Measurements from ENCODE around the gene MAST3.
"Not testable (repeated sequence)": the region's sequence is repeated elsewhere in the genome, so short reads cannot be mapped to it uniquely, and the experiment has no call there.

Gene MAST3

DNA sequence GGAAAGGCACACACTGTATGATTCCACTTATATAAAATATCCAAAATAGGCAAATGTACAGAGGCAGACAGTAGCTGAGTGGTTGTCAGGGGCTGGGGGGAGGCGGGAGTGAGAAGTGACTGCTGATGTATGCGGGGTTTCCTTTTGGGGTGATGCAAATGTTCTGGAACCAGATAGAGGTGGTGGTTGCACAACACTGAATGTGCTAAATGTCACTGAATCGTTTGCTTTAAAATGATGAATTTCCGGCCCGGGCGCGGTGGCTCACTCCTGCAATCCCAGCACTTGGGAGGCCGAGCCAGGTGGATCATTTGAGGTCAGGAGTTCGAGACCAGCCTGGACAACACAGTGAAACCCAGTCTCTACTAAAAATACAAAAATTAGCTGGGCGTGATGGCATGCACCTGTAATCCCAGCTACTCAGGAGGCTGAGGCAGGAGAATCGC, 8.5 kb upstream of the MAST3 start:
- not testable (repeated sequence) for DNase-seq

DNA sequence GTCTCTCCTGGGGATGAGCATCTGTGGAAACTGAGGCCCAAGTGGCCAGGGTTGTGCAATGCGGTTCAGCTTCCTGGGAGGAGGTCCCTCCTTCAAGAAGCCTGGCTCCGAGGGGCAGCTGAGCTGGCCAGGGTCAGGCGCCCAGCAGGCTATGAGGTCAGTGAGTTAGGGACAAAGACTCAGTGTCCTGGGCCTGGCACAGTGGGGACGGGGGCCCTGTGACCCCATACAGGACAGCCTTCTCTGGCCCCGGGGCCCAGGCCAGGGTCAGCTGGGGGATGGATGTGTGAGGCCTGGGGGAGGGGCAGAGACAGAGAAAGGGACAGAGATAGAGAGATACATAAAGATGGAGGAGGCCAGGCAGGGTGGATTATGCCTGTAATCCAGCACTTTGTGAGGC, 7.9 kb upstream of the MAST3 start:
- peak; percentile 82 to 88 for DNase-seq

DNA sequence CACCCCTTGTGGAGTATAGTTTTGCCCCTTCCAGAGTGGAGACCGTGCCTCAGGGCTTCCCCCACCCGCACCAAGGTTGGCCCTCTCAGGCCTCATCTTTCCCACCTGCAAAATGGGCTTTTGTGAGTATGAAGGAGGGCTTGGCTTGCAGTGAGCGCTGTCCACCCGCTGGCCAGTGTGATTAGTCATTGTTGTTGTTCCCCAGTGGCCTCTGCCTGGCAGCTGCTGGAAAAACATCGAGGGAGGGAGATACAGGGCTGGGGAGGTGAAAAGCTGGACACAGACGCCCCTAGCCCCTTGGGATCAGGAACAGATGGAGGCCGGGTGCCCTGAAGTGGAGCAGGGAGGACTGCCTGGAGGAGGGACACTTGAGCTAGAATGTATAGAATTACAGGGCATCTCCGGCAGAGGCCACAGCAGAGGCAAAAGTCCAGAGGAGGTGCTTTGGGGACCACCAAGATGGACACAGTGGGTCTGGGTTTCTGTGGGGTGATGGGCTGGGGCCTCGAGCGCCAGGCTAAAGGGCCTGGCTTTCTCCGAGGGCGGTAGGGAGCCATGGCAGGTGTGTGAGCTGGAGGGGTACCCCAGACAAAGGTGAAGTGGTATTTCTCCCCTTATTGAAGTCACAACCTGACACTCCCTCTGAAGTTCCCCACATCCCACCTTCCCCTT, 6.9 kb upstream of the MAST3 start:
- DNase-seq, result peak in 1 of 2 donors; percentile 21

DNA sequence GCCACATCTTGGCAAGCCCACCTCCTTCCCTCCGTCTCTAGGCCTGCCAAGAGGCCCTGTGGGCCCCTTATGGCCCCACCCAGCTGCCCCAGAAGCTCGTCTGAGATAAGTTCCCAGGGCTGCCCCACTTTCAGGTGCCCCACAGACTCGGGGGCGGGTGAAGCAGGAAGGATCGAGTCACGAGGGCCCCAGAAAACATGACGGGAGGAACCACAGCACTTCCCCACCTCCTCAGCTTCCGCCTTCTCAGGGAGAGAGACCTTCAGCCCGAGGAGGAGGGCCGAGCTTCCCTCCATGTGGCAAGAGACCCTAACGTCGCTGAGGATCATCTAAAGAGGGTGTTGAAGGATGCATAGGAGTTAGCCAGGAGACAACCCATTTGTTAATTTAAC, 6.4 kb upstream of the MAST3 start:
- no peak for DNase-seq

DNA sequence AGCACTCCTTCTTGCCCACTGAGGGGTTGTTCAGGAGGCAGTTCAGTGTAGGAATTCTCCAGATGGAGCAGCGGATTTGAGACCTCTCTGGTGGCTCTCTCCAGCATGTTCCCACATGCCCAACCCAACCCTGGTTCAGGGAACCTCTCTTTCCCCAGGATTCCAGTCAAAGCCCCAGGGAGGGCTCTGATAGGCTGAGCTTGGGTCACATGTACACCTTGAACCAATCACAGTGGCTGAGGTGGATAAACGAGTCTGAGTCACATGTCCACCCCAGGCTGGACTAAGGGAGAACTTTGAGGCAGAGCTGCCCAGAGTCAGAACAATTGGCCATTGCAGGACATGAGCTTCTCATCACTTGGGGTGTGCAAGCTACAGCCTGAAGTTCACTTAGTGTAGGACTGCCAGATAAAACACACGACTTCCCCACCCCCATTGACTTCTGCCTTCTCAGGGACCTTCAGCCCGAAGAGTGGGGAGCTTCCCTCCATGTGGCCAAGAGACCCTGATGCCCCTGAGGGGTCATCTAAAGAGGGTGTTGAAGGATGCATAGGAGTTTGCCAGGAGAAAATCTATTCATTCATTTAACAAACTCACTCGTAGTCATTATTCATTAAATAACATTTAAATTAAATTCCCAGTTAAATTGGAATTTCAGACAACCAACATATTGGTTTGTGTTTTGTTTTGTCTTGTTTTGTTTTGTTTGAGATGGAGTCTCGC, 4.0 kb upstream of the MAST3 start:
- DNase-seq, result no peak

DNA sequence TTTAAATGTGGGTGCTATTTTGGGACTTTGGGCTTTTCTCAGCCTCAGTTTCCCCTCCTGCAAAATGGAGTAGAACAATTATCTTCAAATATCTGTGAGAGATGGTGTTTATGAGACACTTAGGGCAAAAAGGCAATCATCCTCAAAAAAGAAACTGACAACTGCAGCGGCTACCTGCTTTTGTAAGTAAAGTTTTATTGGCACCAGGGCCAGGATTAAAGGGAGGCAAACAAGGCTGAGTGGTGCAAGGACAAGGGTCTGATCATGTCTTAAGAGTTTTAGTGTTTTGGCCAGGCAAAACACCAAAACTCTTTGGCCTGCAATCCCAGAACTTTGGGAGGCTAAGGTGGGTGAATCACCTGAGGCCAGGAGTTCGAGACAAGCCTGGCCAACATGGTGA, 1.3 kb upstream of the MAST3 start:
- DNase-seq, result no peak

DNA sequence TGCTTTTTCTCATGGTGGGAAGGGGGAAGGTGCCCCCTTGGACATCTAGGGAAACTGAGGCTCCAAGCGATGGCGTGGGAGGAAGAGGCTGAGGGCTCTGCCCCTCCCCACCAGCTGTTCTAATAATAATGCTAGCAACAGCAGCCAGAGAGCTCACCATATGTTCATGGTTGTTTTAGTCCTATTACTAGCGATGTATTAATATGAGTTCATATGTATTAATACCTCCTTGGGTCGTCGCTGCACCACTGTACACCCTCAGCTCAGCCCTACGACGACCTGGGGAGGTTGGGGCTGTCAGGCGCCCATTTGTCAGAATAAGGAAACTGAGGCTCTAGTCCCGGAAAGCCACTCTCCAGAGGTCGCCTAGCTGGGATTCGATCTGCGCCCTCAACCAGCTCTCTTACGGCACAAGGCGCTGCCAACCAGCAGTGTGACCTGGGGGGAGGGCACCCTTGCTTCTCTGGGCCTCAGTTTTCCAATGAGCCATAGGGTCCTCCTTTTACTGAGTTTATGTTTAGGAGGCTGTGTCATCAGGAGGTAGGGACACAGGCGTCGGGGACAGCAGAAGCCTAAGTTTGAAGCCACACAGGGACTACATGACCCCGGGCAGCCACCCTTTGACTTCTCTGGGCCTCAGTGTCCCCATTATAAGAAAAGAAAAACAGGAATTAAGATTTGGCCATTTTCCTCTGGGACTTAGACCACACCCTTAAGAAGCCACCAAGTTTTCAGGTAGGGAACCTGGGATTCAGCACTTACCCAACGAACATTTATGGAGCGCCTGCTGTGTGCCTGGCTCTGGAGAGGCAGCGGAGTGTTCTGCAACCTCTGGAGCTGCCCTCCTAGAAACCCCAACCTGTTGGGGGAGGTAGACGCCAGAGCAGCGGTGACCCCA, 664 bp downstream of the MAST3 start:
- no peak for DNase-seq

DNA sequence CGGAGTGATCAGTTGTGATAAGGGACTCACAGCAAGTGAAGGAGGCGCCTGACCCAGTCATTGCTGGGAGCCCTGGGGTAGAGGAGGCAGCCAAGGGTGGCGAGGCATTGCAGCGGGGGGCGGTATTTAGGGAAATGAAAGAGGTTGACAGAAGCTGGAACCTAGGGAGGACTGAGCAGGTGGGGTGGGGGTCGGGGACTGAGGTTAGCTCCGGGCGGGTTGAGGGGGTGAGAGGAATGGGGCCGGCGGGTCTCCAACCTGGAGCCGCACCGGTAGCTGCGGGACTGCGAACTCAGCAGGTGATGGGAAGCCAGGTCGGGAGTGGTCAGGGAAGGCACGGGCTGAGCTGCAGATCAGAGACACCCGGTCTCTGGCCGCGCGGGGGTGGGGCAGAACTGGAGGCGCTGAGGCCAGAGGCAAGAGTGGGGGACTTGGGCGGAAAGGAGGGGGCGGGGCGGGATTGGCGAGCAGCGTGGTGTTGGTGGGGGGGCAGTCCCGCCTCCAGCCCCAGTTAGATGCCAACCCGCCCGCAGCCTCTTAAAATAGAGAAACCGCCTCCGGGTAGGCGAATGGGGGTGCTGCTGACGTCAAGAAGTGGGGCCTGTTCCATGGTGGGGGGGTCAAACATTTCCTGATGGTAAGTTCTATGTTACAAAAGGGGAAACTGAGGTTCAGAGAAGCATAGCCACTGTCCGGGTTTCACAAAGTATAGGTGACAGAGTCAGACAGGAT, 1.5 kb downstream of the MAST3 start:
- no peak for DNase-seq

DNA sequence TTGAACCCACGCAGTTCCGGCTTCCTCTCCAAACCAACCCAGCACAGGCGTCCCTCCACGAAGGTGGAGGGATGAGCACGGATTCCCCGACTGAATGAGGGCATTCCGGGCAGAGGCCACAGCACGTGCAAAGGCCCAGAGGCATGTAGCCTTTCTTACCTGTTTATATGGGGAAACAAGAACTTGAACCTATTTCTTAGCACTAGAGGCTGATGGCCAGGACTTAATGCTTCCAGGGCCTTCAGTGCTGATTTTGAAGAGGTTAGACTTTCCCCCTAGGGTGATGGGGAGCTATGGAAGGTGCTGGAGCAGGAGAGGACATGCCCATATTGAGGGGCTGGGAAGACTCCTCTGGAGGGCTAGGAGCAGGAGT, 2.0 kb downstream of the MAST3 start:
- no peak for DNase-seq

DNA sequence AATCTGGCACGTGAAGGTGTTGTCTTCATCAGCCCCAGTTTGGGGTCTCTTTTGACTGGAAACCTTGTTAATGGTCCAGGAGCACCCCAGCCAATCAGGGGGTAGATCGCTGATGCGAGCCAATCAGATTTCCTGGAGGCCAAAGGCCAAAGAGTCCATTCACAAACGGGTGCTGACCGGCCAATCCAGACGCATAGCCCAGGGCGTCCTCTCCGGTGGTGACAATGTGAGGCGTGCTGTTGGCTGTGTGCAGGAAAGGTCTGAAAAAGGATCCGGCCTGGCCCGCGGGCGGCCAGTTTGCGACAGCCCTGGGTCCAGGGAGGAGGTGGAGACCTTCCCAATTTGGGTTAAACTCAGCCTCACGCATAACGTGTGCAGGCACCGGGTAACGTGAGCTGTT, 3.1 kb downstream of the MAST3 start:
- DNase-seq, result peak in 1 of 2 donors; percentile 26

DNA sequence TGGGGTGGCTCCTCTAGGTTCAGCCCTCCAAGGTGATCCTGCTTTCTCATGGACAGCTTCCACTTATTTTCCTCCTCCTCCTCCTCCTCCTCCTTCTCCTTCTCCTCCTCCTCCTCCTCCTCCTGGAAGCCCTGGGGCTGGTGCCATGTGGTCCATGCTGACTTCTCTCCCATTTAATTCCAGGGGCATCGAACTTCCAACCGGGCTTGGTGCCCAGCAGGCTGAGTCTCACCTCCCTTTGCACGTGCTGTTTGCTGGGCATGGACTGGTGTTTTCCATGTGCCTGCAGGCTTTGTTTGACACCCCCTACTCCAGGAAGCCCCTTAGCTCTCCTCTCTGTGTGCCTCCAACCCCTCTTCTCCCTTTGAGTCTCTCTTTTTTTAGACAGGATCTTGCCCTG, 3.7 kb downstream of the MAST3 start:
- no peak for DNase-seq

DNA sequence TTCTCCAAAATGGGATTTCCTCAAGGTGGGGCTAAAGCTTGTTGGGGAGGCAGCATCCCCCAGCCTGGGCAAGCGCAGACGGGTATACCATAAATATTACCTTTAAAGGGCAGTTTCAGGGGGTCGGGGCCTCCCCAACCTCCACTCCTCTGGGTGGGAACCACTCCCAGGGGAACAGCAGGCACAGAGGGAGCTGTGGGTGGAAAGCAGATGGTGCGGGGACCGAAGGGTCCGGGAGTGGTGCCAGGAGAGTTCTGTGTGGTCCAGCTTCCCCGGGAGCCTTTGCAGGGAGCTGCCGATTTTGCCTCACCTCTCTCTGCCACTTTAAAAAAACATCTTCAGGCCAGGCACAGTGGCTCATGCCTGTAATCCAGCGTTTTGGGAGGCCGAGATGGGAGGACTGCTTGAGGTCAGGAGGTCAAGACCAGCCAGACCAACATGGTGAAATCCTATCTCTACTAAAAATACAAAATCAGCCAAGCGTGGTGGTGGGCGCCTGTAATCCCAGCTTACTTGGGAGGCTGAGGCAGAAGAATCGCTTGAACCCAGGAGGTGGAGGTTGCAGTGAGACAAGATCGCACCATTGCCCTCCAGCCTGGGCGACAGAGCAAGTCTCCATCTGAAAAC, 5.5 kb downstream of the MAST3 start:
- no peak for DNase-seq

DNA sequence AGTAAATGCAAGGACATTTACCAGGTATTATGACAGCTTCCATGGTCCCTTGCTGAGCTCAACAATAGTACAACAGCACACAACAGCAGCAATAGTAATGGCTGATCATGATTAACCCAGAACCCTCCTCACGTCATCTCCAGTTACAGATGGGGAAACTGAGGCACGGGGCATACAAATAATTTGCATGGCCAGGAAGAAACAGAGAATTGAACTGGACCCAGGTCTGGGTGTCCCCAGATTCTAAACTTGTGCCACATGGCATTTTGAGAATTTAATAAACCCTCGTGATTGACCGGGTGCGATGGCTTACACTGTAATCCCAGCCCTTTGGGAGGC, 7.2 kb downstream of the MAST3 start:
- DNase-seq, result no peak

DNA sequence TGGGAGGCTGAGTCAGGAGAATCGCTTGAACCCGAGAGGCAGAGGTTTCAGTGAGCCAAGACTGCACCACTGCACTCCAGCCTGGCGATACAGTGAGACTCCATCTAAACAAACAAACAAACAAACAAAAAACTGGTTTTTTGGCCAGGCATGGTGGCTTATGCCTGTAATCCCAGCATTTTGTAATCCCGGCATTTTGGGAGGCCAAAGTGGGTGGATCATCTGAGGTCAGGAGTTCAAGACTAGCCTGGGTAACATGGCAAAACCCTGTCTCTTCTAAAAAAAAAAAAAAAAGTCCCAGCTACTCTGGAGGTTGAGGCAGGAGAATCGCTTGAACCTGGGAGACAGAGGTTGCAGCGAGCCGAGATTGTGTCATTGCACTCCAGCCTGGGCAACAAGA, 7.7 kb downstream of the MAST3 start:
- not testable (repeated sequence) for DNase-seq

DNA sequence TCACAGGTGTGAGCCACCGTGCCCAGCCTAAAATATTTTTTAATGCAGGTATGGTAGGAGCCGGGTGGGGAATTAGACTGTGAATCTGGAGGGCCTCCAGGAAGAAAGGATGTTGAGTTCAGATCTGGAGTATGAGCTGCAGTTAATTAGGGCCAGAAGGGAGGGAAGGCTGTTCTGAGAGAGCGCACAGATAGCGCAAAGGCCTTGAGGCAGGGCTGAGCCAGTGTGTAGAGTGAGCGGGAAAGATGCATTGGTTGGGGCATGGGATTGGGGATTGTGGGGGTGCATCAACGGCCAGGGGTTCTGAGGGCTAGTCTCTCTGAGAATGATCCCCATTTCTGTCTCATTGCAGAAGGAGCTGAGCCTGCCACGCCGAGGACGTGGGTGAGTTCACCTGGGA, 9.7 kb downstream of the MAST3 start:
- DNase-seq, result no peak

DNA sequence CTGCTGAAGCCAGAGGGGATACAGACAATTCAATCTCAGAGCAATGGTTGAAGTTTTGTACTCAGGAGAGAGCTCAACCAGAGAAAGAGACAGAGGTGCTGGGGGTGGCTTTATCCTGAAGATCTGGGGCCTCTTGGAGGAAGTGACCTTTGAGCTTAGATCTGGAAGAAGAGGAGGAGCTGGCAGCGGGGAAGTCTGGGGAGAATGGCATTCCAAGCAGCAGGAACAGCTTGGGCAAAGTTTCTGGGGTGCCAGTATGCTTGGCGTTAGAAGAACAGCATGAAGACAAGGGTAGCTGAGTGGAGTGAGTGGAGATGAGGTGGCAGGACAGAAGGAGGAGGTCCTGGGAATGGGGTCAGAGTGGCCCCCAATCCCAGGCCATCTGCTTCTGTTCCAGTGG, 11.3 kb downstream of the MAST3 start:
- DNase-seq, result no peak

DNA sequence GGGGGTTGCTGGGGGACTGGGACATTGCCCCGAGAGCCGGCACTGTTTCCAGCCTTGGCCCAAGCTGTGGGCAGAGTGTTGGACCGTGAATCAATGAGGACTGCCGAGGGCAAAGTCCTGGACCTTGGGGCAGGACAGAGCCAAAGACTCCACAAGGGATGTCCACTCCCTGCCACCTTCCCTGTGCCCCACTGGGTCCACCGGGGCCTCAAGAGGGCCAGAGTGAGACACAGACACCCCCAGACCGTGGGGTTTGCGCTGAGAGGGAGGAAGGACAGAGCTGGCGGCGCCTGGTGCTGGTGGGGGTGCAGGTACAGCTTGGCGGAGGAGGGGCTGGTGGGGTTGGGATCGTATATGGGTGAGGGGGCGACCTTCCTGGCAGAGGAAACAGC, 11.8 kb downstream of the MAST3 start:
- no peak for DNase-seq

DNA sequence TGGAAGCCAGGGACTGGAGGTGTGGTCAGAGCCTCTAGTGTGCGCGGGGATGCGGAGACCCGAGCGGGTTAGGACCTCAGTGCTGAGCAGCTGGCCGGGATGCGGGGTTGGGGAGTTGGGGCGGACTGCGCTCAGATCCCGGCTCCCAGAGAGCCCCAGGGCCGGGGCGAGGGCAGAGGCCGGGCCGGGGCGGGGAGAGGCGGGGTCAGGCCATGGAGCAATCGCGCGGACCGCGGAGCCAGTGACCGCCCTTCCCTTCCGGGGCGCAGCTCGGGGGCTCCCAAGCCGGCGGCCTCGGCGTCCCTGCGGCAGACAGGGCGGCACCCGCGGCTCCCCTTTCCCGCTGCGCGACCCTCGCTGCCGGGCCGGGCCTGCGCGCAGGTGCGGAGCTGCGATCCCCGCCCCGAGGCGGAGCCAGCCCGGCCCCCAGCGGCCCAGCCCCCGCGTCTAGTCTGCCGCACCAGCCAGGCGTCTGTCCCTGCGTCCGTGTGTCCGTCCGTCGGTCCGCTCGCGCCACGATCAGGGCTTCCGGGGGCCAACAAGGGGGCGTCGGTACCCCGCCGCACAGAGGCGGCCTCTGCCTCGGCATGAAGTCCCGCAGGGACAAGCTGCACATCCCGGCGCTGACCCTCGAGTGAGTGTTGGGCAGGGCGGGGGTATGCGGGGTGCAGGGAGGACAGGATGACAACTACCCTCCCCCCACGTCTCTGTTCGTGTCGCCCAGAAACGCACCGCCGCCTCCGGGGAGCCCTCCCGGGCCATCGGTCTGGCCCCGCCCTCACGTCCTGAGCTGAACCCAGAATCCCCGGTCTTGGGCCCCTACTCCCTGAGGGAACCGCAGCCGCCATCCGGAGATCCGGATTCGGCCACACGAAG, 12.4 kb downstream of the MAST3 start:
- DNase-seq, result peak in 1 of 2 donors; percentile 33

DNA sequence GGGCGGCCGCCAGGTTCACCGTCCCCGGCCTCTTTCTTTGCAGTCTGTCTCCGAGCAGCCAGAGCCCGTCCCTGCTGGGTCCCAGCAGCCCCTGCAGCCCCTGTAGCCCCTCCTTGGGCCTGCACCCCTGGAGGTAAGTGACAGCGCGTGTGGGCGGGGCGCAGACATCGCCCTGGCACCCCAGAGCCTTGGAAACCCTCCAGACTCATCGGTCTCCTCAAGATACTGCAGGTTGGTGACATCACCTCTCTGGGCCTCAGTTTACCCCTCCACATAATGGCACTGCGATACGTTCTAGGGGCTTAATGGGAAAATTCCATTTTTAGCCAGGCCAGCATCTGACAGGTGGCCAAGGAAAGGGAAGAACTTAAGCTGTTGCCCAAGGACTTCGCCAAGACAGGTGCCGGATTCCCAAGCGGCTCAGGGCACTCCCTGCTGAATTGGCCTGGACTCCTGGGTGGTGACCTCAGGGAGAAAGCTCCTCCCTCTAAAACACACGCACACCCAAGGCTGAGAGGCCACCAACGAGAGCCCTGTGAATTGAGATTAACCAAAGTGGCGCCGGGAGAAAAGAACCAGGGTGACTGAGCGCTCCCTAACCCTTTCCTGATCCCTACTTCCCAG, 13.1 kb downstream of the MAST3 start:
- DNase-seq, result no peak

DNA sequence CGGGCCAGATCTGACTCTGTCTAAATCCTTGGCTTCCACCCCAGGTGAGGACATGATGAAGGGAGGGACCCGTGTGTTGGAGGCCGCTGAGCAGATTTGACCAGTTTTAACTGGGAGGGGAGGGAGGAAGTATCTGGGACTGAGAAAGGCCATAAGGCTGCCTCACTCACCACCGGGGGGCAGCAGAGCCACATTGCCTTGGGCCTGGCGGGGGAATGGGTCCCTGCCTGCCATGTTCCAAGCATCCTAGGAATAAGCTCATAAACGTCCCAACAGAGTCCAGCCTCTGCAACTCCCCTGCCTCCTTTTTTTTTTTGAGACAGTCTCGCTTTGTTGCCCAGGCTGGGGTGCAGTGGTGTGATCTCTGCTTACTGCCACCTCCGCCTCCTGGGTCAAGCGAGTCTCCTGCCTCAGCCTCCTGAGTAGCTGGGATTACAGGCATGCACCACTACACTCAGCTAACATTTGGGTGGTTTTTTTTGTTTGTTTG, 15.5 kb downstream of the MAST3 start:
- DNase-seq, result peak; percentile 65 to 80

DNA sequence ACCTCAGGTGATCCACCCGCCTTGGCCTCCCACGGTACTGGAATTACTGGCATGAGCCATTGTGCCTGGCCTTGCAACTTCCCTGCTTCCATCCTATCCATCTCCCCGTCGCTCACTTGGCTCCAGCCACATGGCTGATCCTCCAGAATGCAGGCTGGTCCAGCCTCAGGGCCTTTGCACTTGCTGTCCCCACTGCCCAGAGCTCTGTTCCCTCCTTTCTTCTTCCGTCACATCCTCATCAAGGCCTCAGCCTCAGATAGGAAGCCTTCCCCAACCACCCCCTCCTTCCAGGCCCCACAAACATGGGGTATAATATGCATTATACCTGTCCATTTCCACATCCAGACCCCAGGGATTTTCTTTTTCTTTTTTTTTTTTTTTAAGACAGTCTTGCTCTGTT, 16.2 kb downstream of the MAST3 start:
- no peak for DNase-seq
